ENCODE data around the gene LHX4.

DNA sequence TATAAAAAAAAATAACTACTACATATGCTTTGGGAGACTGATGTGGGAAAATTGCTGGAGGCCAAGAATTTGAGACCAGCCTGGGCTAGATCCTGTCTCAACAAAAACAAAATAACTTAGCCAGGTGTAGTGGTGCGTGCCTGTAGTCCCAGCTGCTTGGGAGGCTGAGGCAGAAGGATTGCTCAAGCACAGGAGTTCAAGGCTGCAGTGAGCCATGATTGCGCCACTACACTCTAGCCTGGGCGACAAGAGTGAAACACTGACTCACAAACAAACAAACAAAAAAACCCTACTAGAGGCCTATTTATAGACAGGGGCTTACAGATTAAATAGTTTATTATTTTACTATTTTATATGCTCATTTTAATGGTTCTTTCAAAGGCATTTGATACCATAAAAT is 80.0 kb downstream of the LHX4 start:
- TF ChIP-seq, protein P1, sequence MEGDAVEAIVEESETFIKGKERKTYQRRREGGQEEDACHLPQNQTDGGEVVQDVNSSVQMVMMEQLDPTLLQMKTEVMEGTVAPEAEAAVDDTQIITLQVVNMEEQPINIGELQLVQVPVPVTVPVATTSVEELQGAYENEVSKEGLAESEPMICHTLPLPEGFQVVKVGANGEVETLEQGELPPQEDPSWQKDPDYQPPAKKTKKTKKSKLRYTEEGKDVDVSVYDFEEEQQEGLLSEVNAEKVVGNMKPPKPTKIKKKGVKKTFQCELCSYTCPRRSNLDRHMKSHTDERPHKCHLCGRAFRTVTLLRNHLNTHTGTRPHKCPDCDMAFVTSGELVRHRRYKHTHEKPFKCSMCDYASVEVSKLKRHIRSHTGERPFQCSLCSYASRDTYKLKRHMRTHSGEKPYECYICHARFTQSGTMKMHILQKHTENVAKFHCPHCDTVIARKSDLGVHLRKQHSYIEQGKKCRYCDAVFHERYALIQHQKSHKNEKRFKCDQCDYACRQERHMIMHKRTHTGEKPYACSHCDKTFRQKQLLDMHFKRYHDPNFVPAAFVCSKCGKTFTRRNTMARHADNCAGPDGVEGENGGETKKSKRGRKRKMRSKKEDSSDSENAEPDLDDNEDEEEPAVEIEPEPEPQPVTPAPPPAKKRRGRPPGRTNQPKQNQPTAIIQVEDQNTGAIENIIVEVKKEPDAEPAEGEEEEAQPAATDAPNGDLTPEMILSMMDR (IDR thresholded peaks at IDR 0.05 in 8 of 11, conservative IDR thresholded peaks at IDR 0.05 in 3 of 11), result no peak
- TF ChIP-seq POLR2AphosphoS5 (IDR thresholded peaks at IDR 0.05) (no peak), POLR2A (IDR thresholded peaks at IDR 0.05) (no peak)
